H9 (cell line): Measurements from ENCODE around the gene PRPF8. TPM values are rescaled to one million over a fixed set of nuclear protein-coding genes. Genes with fewer than 3 reads are reported as not detected.

Experiments
- DNase-seq: peaks from one replicate; pipeline ENCODE4 v3.0.0-alpha.2; 2017
- H2AFZ ChIP-seq: one replicate; pipeline ENCODE4 v1.6.1; 2013; ENCODE audit warnings: mild to moderate bottlenecking, low read length, control low read depth, moderate library complexity
- H2AK5ac ChIP-seq: 2 replicates; pipeline ENCODE4 v1.6.1; 2013; ENCODE audit warnings: low read length, control low read depth, mixed read lengths; ENCODE audit not compliant: insufficient read length
- H2BK120ac ChIP-seq: one replicate; pipeline ENCODE4 v1.6.1; 2013; ENCODE audit warnings: low read depth, mild to moderate bottlenecking, low read length, control low read depth, inconsistent platforms; ENCODE audit not compliant: poor library complexity, severe bottlenecking
- H2BK12ac ChIP-seq: 2 replicates; pipeline ENCODE4 v1.6.1; 2013; ENCODE audit warnings: low read length, control low read depth, mixed read lengths, low read depth; ENCODE audit not compliant: insufficient read length
- H2BK15ac ChIP-seq: 2 replicates; pipeline ENCODE4 v1.6.1; 2013; ENCODE audit warnings: low read depth, low read length, control low read depth
- H2BK20ac ChIP-seq: one replicate; pipeline ENCODE4 v1.6.1; 2013; ENCODE audit warnings: low read depth, mild to moderate bottlenecking, low read length, control low read depth, inconsistent platforms; ENCODE audit not compliant: poor library complexity, severe bottlenecking
- H2BK5ac ChIP-seq: 2 replicates; pipeline ENCODE4 v1.6.1; 2013; ENCODE audit warnings: low read length, control low read depth, mixed read lengths; ENCODE audit not compliant: insufficient read length
- H3K14ac ChIP-seq: 2 replicates; pipeline ENCODE4 v1.6.1; 2013; ENCODE audit warnings: low read length, control low read depth; ENCODE audit not compliant: insufficient read depth
- H3K18ac ChIP-seq: 2 replicates; pipeline ENCODE4 v1.6.1; 2013; ENCODE audit warnings: low read depth, mild to moderate bottlenecking, mixed read lengths, low read length, control low read depth; ENCODE audit not compliant: insufficient read length
- H3K23ac ChIP-seq: 2 replicates; pipeline ENCODE4 v1.6.1; 2013; ENCODE audit warnings: low read length, control low read depth, mixed read lengths, low read depth; ENCODE audit not compliant: insufficient read length
- H3K23me2 ChIP-seq: 2 replicates; pipeline ENCODE4 v1.6.1; 2013; ENCODE audit warnings: low read depth, mild to moderate bottlenecking, mixed read lengths, low read length, control low read depth; ENCODE audit not compliant: insufficient read length, poor library complexity, severe bottlenecking
- H3K27ac ChIP-seq: 2 replicates; pipeline ENCODE4 v1.5.1; 2013; ENCODE audit warnings: low read length, control low read depth, mixed read lengths, low read depth; ENCODE audit not compliant: insufficient read length
- H3K27me3 ChIP-seq: 2 replicates; pipeline ENCODE4 v1.6.1; 2013; ENCODE audit warnings: low read length, control low read depth, inconsistent platforms; ENCODE audit not compliant: insufficient read depth
- H3K4ac ChIP-seq: 2 replicates; pipeline ENCODE4 v1.6.1; 2013; ENCODE audit warnings: low read depth, mild to moderate bottlenecking, control low read depth, inconsistent platforms, low read length, moderate library complexity
- H3K4me1 ChIP-seq: 2 replicates; pipeline ENCODE4 v1.6.1; 2013; ENCODE audit warnings: low read length, control low read depth, inconsistent platforms; ENCODE audit not compliant: insufficient read depth
- H3K4me2 ChIP-seq: 2 replicates; pipeline ENCODE4 v1.6.1; 2013; ENCODE audit warnings: low read length, control low read depth, mixed read lengths; ENCODE audit not compliant: insufficient read length, insufficient read depth
- H3K56ac ChIP-seq: 2 replicates; pipeline ENCODE4 v1.6.1; 2013; ENCODE audit warnings: low read depth, mild to moderate bottlenecking, mixed read lengths, low read length, control low read depth; ENCODE audit not compliant: insufficient read length
- H3K79me1 ChIP-seq: 2 replicates; pipeline ENCODE4 v1.6.1; 2013; ENCODE audit warnings: low read depth, mild to moderate bottlenecking, moderate library complexity, low read length, control low read depth, inconsistent platforms; ENCODE audit not compliant: insufficient read depth, poor library complexity, severe bottlenecking
- H3K79me2 ChIP-seq: 2 replicates; pipeline ENCODE4 v1.6.1; 2013; ENCODE audit warnings: low read length, control low read depth, inconsistent platforms; ENCODE audit not compliant: insufficient read depth
- H3K9ac ChIP-seq: 2 replicates; pipeline ENCODE4 v1.6.1; 2013; ENCODE audit warnings: low read length, control low read depth, mixed read lengths; ENCODE audit not compliant: insufficient read length; ENCODE audit errors: extremely low read depth
- H3K9me3 ChIP-seq: one replicate; pipeline ENCODE4 v1.6.1; 2013; ENCODE audit warnings: low read depth, low read length, inconsistent platforms; ENCODE audit not compliant: control insufficient read depth
- H3T11ph ChIP-seq: one replicate; pipeline ENCODE4 v1.6.1; 2013; ENCODE audit warnings: mild to moderate bottlenecking, low read length, control low read depth, inconsistent platforms
- H4K20me1 ChIP-seq: one replicate; pipeline ENCODE4 v1.6.1; 2013; ENCODE audit not compliant: control insufficient read depth, insufficient read length, insufficient read depth
- H4K5ac ChIP-seq: 2 replicates; pipeline ENCODE4 v1.6.1; 2013; ENCODE audit warnings: low read depth, mild to moderate bottlenecking, mixed read lengths, low read length, control low read depth; ENCODE audit not compliant: insufficient read length
- H4K8ac ChIP-seq: replicated peaks from 2 replicates; pipeline ENCODE4 v1.6.1; 2013; ENCODE audit warnings: low read length, control low read depth, mixed read lengths, low read depth; ENCODE audit not compliant: insufficient read length
- H4K91ac ChIP-seq: 2 replicates; pipeline ENCODE4 v1.6.1; 2013; ENCODE audit warnings: low read depth, mild to moderate bottlenecking, moderate library complexity, mixed read lengths, low read length, control low read depth; ENCODE audit not compliant: insufficient read length
- H3K27ac Mint-ChIP-seq, 3 experiments: 2 replicates in 2 of 3; 3 replicates in 1 of 3; pipeline ENCODE4 v1.8.0; 2020 to 2021; ENCODE audit warnings: mixed read lengths in 3 of 3, mild to moderate bottlenecking in 1 of 3, moderate library complexity in 1 of 3
- H3K27me3 Mint-ChIP-seq: 2 replicates; pipeline ENCODE4 v1.8.0; 2021; ENCODE audit warnings: low read depth, mild to moderate bottlenecking, moderate library complexity, mixed read lengths
- H3K36me3 Mint-ChIP-seq, 3 experiments: 2 replicates in 2 of 3; 3 replicates in 1 of 3; pipeline ENCODE4 v1.8.0; 2020 to 2021; ENCODE audit warnings: low read depth in 3 of 3, mixed read lengths in 3 of 3; ENCODE audit not compliant: insufficient read depth in 1 of 3
- H3K4me1 Mint-ChIP-seq, 2 experiments: 2 replicates each; pipeline ENCODE4 v1.8.0; 2020; ENCODE audit warnings: mixed read lengths in 2 of 2
- H3K4me3 Mint-ChIP-seq, 2 experiments: 2 replicates in 1 of 2; 3 replicates in 1 of 2; pipeline ENCODE4 v1.8.0; 2020 to 2021; ENCODE audit warnings: mild to moderate bottlenecking in 2 of 2, mixed read lengths in 2 of 2, moderate library complexity in 1 of 2
- H3K9me3 Mint-ChIP-seq, 2 experiments: 2 replicates in 1 of 2; 3 replicates in 1 of 2; pipeline ENCODE4 v1.8.0; 2020; ENCODE audit warnings: mild to moderate bottlenecking in 2 of 2, mixed read lengths in 2 of 2, moderate library complexity in 1 of 2
- WGBS: extraction: QIAGEN DNeasy Blood & Tissue Kit; methylation state at CpG from one replicate; pipeline ENCODE4 v1.1.7; 2013; ENCODE audit warnings: missing lambda C conversion rate, low lambda C conversion rate, mixed read lengths; ENCODE audit not compliant: insufficient read length; ENCODE audit errors: extremely low coverage; 5-methylcytosine and 5-hydroxymethylcytosine counted together
- total RNA-seq: library from RNA; stranded (reverse); gene quantifications from 2 replicates; pipeline ENCODE4 v1.2.1, GENCODE V29; 2021
- TF ChIP-seq, protein P1 (sequence below): fragments of 200-600 bp; sonication (generic); conservative IDR thresholded peaks from 3 replicates; pipeline ENCODE4 v1.8.0; 2021; ENCODE audit warnings: antibody characterized with exemption, mild to moderate bottlenecking

PRPF8 gene
- total RNA-seq, 1 experiment from 2014 or later, result 408 TPM

DNA sequence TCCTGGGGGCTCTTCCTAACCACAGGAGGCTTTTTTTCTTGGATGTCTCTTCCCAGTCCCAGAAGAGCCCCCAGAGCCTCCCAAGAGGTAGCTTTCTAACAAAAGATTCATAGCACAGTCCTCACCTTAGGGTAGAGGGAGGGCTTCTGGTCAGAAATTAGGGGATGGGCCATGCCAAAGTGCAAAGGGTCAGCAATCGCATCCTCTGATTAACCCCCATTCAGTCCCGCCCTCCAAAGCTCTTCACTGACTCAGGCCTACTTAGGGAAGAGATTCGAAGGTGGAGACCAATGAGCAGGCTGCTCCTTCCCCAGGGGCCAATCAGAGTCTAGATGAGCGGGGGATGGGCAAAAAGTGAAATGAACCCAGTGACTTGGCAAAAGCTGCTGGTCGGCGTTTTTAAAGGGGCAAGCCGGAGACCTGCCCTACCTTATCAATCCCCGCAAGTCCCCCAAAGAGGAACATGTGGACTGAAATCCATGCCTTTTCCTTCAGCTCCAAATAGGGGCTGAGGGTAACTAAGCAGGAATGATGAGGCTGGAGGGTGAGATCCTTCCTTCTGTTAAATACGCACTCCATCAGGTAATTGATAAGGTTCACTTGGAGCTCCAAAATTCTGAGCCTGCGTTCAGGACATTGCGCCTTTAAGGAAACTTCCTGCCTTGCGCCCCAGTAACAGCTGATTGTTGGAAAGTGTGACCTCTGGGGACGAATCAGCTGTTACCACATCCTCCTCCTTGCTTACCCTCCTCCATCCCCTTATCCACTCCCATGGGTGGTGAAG lies 32.4 kb upstream of the PRPF8 start:
- H3K79me1 ChIP-seq, result no peaks in the 10 kb centered on the region
- H2AFZ ChIP-seq, result peak overlapping the region; percentile 79
- H2BK5ac ChIP-seq, result peak overlapping the region; percentile 56
- no peaks in the 10 kb centered on the region for H3K9me3 ChIP-seq
- no peak overlapping the region for H4K8ac ChIP-seq
- Mint-ChIP-seq H3K9me3 (no peaks in the 10 kb centered on the region; a peak in 1 of 5 replicates), H3K36me3 (peaks cover 0 to 9% (median 2%) of the 10 kb centered on the region in 3 experiments; a peak in 3 of 7 replicates), H3K4me1 (peaks cover 26 to 29% of the 10 kb centered on the region in 2 experiments), H3K27ac (peak overlapping the region; percentile 99 to 100 (median 99)), H3K4me3 (peak overlapping the region; percentile 88 to 94), H3K27me3 (no peaks in the 10 kb centered on the region)
- no peaks in the 10 kb centered on the region for H3K27me3 ChIP-seq
- peak; percentile 99 for DNase-seq
- no peak overlapping the region for H3T11ph ChIP-seq
- no peak overlapping the region for H3K4ac ChIP-seq
- peak overlapping the region; percentile 89 for H3K18ac ChIP-seq
- H2BK120ac ChIP-seq, result peak overlapping the region; percentile 71
- no peak overlapping the region for H4K5ac ChIP-seq
- no peak overlapping the region for H2BK20ac ChIP-seq
- H3K79me2 ChIP-seq, result no peaks in the 10 kb centered on the region
- H3K4me1 ChIP-seq, result peaks cover 2% of the 10 kb centered on the region; the same call in 1 of the 2 replicates
- H3K56ac ChIP-seq, result no peak overlapping the region
- H3K23ac ChIP-seq, result no peak overlapping the region
- no CpG with 5 or more reads among the region's 13 CpGs for WGBS
- TF ChIP-seq, protein P1, sequence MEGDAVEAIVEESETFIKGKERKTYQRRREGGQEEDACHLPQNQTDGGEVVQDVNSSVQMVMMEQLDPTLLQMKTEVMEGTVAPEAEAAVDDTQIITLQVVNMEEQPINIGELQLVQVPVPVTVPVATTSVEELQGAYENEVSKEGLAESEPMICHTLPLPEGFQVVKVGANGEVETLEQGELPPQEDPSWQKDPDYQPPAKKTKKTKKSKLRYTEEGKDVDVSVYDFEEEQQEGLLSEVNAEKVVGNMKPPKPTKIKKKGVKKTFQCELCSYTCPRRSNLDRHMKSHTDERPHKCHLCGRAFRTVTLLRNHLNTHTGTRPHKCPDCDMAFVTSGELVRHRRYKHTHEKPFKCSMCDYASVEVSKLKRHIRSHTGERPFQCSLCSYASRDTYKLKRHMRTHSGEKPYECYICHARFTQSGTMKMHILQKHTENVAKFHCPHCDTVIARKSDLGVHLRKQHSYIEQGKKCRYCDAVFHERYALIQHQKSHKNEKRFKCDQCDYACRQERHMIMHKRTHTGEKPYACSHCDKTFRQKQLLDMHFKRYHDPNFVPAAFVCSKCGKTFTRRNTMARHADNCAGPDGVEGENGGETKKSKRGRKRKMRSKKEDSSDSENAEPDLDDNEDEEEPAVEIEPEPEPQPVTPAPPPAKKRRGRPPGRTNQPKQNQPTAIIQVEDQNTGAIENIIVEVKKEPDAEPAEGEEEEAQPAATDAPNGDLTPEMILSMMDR, result no peak
- H3K4me2 ChIP-seq, result peak overlapping the region; percentile 80
- H3K9ac ChIP-seq, result peak overlapping the region; percentile 71
- H2BK12ac ChIP-seq, result no peak overlapping the region
- H2AK5ac ChIP-seq, result no peak overlapping the region
- H3K14ac ChIP-seq, result peak overlapping the region; percentile 76; the same call in 1 of the 2 replicates
- no peak overlapping the region for H2BK15ac ChIP-seq
- no peaks in the 10 kb centered on the region for H4K20me1 ChIP-seq
- no peak overlapping the region for H4K91ac ChIP-seq
- peaks cover 22% of the 10 kb centered on the region for H3K23me2 ChIP-seq
- peak overlapping the region; percentile 91 for H3K27ac ChIP-seq
